Measurements from ENCODE around the gene GUCY2F. TPM values are rescaled to one million over a fixed set of nuclear protein-coding genes. Genes with fewer than 3 reads are reported as not detected.

The GUCY2F gene
- total RNA-seq, 1 experiment from 2014 or later = not detected

DNA sequence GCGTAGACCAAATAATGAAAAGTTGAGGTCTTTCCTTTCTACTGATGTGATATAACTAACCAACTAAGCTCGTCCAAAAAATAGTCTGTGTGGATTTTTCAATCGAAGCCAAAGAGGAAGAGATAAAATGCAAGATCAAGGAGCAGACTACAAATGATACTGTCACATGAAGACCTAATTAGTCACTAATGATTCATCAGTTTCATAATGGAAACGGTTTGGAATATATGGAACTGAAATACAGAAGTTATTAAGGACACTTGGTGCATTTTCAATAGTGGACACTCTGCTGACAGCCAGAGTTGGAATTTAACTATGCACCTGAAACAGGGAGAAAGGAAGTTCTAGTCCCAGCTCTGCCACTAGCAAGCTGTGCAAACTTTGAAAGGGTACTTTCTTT, 119.8 kb downstream of the GUCY2F start:
- CTCF ChIA-PET = interaction anchor here (0.5 kb wide), 1 partner anchor 71 kb away, joined by 3 read pairs; no protein-coding TSS in a partner anchor
- no peak for DNase-seq
- H3K27ac Mint-ChIP-seq (ENCODE audit: unreplicated experiment) = no peak overlapping the region
- intact Hi-C loops (cut with micrococcal nuclease; ENCODE audit: unreplicated experiment) = no loop called here
- BruUV-seq (replicated peaks) = no TSS peak
- H3K27me3 Mint-ChIP-seq (ENCODE audit: unreplicated experiment) = no peaks in the 10 kb centered on the region
- TF ChIP-seq, protein P1, sequence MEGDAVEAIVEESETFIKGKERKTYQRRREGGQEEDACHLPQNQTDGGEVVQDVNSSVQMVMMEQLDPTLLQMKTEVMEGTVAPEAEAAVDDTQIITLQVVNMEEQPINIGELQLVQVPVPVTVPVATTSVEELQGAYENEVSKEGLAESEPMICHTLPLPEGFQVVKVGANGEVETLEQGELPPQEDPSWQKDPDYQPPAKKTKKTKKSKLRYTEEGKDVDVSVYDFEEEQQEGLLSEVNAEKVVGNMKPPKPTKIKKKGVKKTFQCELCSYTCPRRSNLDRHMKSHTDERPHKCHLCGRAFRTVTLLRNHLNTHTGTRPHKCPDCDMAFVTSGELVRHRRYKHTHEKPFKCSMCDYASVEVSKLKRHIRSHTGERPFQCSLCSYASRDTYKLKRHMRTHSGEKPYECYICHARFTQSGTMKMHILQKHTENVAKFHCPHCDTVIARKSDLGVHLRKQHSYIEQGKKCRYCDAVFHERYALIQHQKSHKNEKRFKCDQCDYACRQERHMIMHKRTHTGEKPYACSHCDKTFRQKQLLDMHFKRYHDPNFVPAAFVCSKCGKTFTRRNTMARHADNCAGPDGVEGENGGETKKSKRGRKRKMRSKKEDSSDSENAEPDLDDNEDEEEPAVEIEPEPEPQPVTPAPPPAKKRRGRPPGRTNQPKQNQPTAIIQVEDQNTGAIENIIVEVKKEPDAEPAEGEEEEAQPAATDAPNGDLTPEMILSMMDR (IDR thresholded peaks at IDR 0.05; ENCODE audit: unreplicated experiment) = no peak
- no peaks in the 10 kb centered on the region for H3K36me3 Mint-ChIP-seq (ENCODE audit: insufficient read depth, unreplicated experiment)
- no peak overlapping the region for H3K4me3 Mint-ChIP-seq (ENCODE audit: low read depth, unreplicated experiment)
- H3K4me1 Mint-ChIP-seq (ENCODE audit: low read depth, unreplicated experiment) = no peaks in the 10 kb centered on the region
- no peaks in the 10 kb centered on the region for H3K9me3 Mint-ChIP-seq (ENCODE audit: low read depth, unreplicated experiment)

DNA sequence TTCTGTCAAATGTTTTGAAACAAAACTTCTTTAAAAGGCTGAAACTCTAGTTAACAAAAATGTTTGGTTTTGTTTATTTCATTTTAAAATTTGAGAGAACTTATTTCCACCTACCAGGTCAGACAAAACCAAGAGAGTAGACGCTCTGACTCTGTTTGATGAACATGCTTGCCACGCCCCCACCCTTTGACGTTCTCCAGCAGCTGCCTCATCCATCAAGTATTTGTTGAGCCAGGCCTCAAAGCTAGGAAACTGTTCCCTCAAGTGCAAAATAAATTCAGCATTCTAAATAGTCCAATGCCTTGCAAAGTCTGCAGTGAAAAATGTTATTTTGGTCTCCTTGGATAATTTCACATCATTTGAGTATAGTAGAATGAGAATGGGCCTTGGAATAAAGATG, 121.6 kb downstream of the GUCY2F start:
- no peak for DNase-seq
- Mint-ChIP-seq H3K27ac (ENCODE audit: unreplicated experiment) (no peak overlapping the region), H3K4me3 (ENCODE audit: low read depth, unreplicated experiment) (no peak overlapping the region), H3K36me3 (ENCODE audit: insufficient read depth, unreplicated experiment) (no peaks in the 10 kb centered on the region), H3K4me1 (ENCODE audit: low read depth, unreplicated experiment) (no peaks in the 10 kb centered on the region), H3K9me3 (ENCODE audit: low read depth, unreplicated experiment) (no peaks in the 10 kb centered on the region), H3K27me3 (ENCODE audit: unreplicated experiment) (no peaks in the 10 kb centered on the region)
- intact Hi-C loops (cut with micrococcal nuclease; ENCODE audit: unreplicated experiment) = no loop called here
- no TSS peak for BruUV-seq (replicated peaks)
- CTCF ChIA-PET = no interaction called here
- TF ChIP-seq, protein P1 (IDR thresholded peaks at IDR 0.05; ENCODE audit: unreplicated experiment) = no peak

DNA sequence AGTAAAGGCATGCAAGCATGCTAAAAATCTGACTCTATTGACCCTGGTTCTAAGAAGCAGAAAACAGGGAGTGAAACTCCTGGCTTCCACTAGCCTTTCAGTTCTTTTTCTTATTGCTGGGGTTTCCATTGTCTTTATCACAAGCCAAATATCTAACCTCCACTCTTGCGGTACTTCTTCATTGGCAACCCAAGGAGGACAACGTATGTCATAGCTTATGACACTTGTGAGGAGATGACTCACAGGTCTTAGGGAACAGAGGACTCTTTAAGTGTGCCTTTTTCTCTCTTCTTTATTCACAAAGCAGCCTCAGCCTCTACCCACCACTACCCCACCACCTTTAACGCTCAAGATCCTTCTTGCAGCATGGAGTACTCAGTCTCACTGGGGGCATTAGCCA, 124.2 kb downstream of the GUCY2F start:
- no TSS peak for BruUV-seq (replicated peaks)
- Mint-ChIP-seq H3K27me3 (ENCODE audit: unreplicated experiment) (no peaks in the 10 kb centered on the region), H3K27ac (ENCODE audit: unreplicated experiment) (no peak overlapping the region), H3K36me3 (ENCODE audit: insufficient read depth, unreplicated experiment) (no peaks in the 10 kb centered on the region), H3K4me1 (ENCODE audit: low read depth, unreplicated experiment) (no peaks in the 10 kb centered on the region), H3K9me3 (ENCODE audit: low read depth, unreplicated experiment) (no peaks in the 10 kb centered on the region), H3K4me3 (ENCODE audit: low read depth, unreplicated experiment) (no peak overlapping the region)
- CTCF ChIA-PET = no interaction called here
- no peak for DNase-seq
- intact Hi-C loops (cut with micrococcal nuclease; ENCODE audit: unreplicated experiment) = no loop called here
- TF ChIP-seq, protein P1 (IDR thresholded peaks at IDR 0.05; ENCODE audit: unreplicated experiment) = no peak

DNA sequence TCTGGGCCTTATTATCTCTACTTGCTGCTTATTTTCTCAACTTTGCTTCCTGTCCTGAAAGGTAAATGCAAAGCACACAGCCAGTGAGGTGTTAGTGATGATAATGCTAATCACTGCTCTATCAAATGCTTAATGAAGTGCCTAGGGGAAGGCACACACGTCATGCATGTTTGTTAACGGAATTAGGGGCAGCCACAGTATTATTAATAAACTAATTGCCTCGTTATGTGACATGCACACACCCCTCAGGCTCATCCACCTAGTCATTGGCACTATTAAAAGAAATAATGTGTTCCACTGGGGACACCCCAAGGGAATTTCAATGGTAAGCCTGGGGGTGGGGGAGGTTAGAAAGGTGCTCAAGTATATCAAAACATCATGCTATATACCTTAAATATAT, 125.2 kb downstream of the GUCY2F start:
- Mint-ChIP-seq H3K36me3 (ENCODE audit: insufficient read depth, unreplicated experiment) (no peaks in the 10 kb centered on the region), H3K27me3 (ENCODE audit: unreplicated experiment) (peaks cover 8% of the 10 kb centered on the region), H3K9me3 (ENCODE audit: low read depth, unreplicated experiment) (no peaks in the 10 kb centered on the region), H3K27ac (ENCODE audit: unreplicated experiment) (no peak overlapping the region), H3K4me3 (ENCODE audit: low read depth, unreplicated experiment) (no peak overlapping the region), H3K4me1 (ENCODE audit: low read depth, unreplicated experiment) (no peaks in the 10 kb centered on the region)
- no TSS peak for BruUV-seq (replicated peaks)
- DNase-seq = no peak
- CTCF ChIA-PET = no interaction called here
- TF ChIP-seq, protein P1 (IDR thresholded peaks at IDR 0.05; ENCODE audit: unreplicated experiment) = no peak
- intact Hi-C loops (cut with micrococcal nuclease; ENCODE audit: unreplicated experiment) = no loop called here
